Glutamatergic neuron (in vitro differentiated cells): ENCODE data around the gene PDSS1. TPM values are rescaled to one million over a fixed set of nuclear protein-coding genes. Genes with fewer than 3 reads are reported as not detected.

ENCODE experiments used
- DNase-seq: peaks from one replicate; pipeline ENCODE4 v3.0.0; 2022
- H3K27ac Mint-ChIP-seq: one replicate; pipeline ENCODE4 v1.8.0; 2020; ENCODE audit warnings: mild to moderate bottlenecking, mixed read lengths, inconsistent platforms; ENCODE audit not compliant: unreplicated experiment
- H3K27me3 Mint-ChIP-seq: one replicate; pipeline ENCODE4 v1.8.0; 2020; ENCODE audit warnings: mild to moderate bottlenecking, moderate library complexity, mixed read lengths, inconsistent platforms; ENCODE audit not compliant: unreplicated experiment
- H3K36me3 Mint-ChIP-seq: one replicate; pipeline ENCODE4 v1.8.0; 2020; ENCODE audit warnings: mild to moderate bottlenecking, mixed read lengths, inconsistent platforms; ENCODE audit not compliant: unreplicated experiment
- H3K4me1 Mint-ChIP-seq: one replicate; pipeline ENCODE4 v1.8.0; 2020; ENCODE audit warnings: mild to moderate bottlenecking, low read depth, mixed read lengths, inconsistent platforms; ENCODE audit not compliant: unreplicated experiment
- H3K4me3 Mint-ChIP-seq: one replicate; pipeline ENCODE4 v1.8.0; 2020; ENCODE audit warnings: mild to moderate bottlenecking, mixed read lengths, inconsistent platforms; ENCODE audit not compliant: unreplicated experiment
- H3K9me3 Mint-ChIP-seq: one replicate; pipeline ENCODE4 v1.8.0; 2020; ENCODE audit warnings: mild to moderate bottlenecking, moderate library complexity, mixed read lengths, inconsistent platforms; ENCODE audit not compliant: unreplicated experiment
- total RNA-seq: library from RNA; stranded (reverse); fragmentation: NEBNext Ultra II Directional; extraction: Animal tissue kit (Norgen Biotek cat#: 25700); gene quantifications from one replicate; pipeline ENCODE4 v1.2.1, GENCODE V29; 2021; ENCODE audit not compliant: unreplicated experiment
- TF ChIP-seq, protein P1 (sequence below): fragments of 200-600 bp; sonication (generic); IDR thresholded peaks from one replicate; pipeline ENCODE4 v1.5.0; 2021; ENCODE audit not compliant: partially characterized antibody, unreplicated experiment

PDSS1 gene
- total RNA-seq, 1 donor from 2014 or later: 11.6 TPM

GRCh38 chr10:26743841-26744240, 46.3 kb downstream of the PDSS1 start:
- H3K9me3 Mint-ChIP-seq: peaks cover 2% of the 10 kb centered on the region
- H3K27me3 Mint-ChIP-seq: peaks cover 2% of the 10 kb centered on the region
- peaks cover 1% of the 10 kb centered on the region for H3K4me1 Mint-ChIP-seq
- no peaks in the 10 kb centered on the region for H3K36me3 Mint-ChIP-seq
- H3K27ac Mint-ChIP-seq: no peak overlapping the region
- DNase-seq: no peak
- no peak overlapping the region for H3K4me3 Mint-ChIP-seq
- TF ChIP-seq, protein P1, sequence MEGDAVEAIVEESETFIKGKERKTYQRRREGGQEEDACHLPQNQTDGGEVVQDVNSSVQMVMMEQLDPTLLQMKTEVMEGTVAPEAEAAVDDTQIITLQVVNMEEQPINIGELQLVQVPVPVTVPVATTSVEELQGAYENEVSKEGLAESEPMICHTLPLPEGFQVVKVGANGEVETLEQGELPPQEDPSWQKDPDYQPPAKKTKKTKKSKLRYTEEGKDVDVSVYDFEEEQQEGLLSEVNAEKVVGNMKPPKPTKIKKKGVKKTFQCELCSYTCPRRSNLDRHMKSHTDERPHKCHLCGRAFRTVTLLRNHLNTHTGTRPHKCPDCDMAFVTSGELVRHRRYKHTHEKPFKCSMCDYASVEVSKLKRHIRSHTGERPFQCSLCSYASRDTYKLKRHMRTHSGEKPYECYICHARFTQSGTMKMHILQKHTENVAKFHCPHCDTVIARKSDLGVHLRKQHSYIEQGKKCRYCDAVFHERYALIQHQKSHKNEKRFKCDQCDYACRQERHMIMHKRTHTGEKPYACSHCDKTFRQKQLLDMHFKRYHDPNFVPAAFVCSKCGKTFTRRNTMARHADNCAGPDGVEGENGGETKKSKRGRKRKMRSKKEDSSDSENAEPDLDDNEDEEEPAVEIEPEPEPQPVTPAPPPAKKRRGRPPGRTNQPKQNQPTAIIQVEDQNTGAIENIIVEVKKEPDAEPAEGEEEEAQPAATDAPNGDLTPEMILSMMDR: no peak

- H3K27me3 Mint-ChIP-seq: no peaks in the 10 kb centered on the region
- no peaks in the 10 kb centered on the region for H3K4me1 Mint-ChIP-seq
- H3K9me3 Mint-ChIP-seq: peaks cover 2% of the 10 kb centered on the region
- no peak overlapping the region for H3K27ac Mint-ChIP-seq
- no peak overlapping the region for H3K4me3 Mint-ChIP-seq
- DNase-seq: no peak
- no peaks in the 10 kb centered on the region for H3K36me3 Mint-ChIP-seq
- TF ChIP-seq, protein P1: no peak
These were observed 48.6 kb downstream of the PDSS1 start for GRCh38 chr10:26746061-26746460.

GRCh38 chr10:26755443-26755903, 58.0 kb downstream of the PDSS1 start:
- Mint-ChIP-seq H3K27me3 (no peaks in the 10 kb centered on the region), H3K4me1 (no peaks in the 10 kb centered on the region), H3K9me3 (no peaks in the 10 kb centered on the region), H3K27ac (no peak overlapping the region), H3K36me3 (no peaks in the 10 kb centered on the region), H3K4me3 (no peak overlapping the region)
- TF ChIP-seq, protein P1: no peak
- no peak for DNase-seq

- H3K4me1 Mint-ChIP-seq: no peaks in the 10 kb centered on the region
- DNase-seq: no peak
- no peaks in the 10 kb centered on the region for H3K9me3 Mint-ChIP-seq
- H3K27ac Mint-ChIP-seq: no peak overlapping the region
- no peaks in the 10 kb centered on the region for H3K36me3 Mint-ChIP-seq
- no peaks in the 10 kb centered on the region for H3K27me3 Mint-ChIP-seq
- TF ChIP-seq, protein P1: no peak
- H3K4me3 Mint-ChIP-seq: no peak overlapping the region
These were observed 61.5 kb downstream of the PDSS1 start for GRCh38 chr10:26759008-26759407.

DNA sequence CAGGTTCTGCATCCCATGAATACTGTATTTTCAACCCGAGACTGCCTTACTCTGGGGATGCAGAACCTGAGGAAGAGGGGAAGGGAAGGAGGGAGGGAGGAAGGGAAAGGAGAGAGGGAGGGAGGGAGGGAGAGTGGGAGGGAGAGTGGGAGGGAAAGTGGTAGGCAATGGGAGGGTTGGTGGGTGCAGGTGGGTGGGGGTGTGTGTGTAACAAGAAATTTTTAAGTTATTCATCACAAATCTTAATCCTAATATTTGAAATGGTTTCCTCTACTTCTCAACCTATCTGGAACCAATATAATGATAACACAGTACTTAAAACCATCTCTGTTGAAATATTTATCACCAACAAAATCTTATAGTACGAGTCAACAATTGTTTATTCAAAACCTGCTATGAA, 68.0 kb downstream of the PDSS1 start:
- Mint-ChIP-seq H3K4me1 (no peaks in the 10 kb centered on the region), H3K27ac (no peak overlapping the region), H3K27me3 (no peaks in the 10 kb centered on the region), H3K4me3 (no peak overlapping the region), H3K36me3 (no peaks in the 10 kb centered on the region), H3K9me3 (no peaks in the 10 kb centered on the region)
- TF ChIP-seq, protein P1: no peak
- no peak for DNase-seq
